Measurements from ENCODE around the gene ALMS1.

The ALMS1 gene

GRCh38 chr2:73423913-73424312 is 38.3 kb downstream of the ALMS1 start:
- no peak overlapping the region for H2AFZ ChIP-seq (ENCODE audit: low read depth, low read length)
- H3K9ac ChIP-seq (ENCODE audit: low read depth, low read length): no peak overlapping the region
- no peaks in the 10 kb centered on the region for H3K9me3 ChIP-seq (ENCODE audit: insufficient read depth, low read length, severe bottlenecking)
- no peak for DNase-seq
- no peaks in the 10 kb centered on the region; the same call in 1 of the 2 replicates for H4K20me1 ChIP-seq (ENCODE audit: insufficient read depth, low read length)
- H3K4me1 ChIP-seq (ENCODE audit: insufficient read depth, low read length): no peaks in the 10 kb centered on the region
- ATAC-seq (ENCODE audit: insufficient read depth, low read depth): no peak
- no peak for TF ChIP-seq CTCF (IDR thresholded peaks at IDR 0.05; ENCODE audit: borderline replicate concordance, extremely low read depth, low read length, poor library complexity, severe bottlenecking)
- no peak for TF ChIP-seq EZH2 (IDR thresholded peaks at IDR 0.05; ENCODE audit: borderline replicate concordance, low read depth, low read length, severe bottlenecking)
- H3K27me3 ChIP-seq (ENCODE audit: insufficient read depth, low read length, poor library complexity): no peaks in the 10 kb centered on the region
- H3K27ac ChIP-seq (ENCODE audit: low read length): no peak overlapping the region
- peaks cover 69% of the 10 kb centered on the region for H3K36me3 ChIP-seq (ENCODE audit: insufficient read depth, low read length)
- no peak overlapping the region for H3K4me2 ChIP-seq (ENCODE audit: insufficient read depth, low read length)
- H3K79me2 ChIP-seq (ENCODE audit: insufficient read depth, low read length): peaks cover 3% of the 10 kb centered on the region; the same call in 1 of the 2 replicates
- H3K4me3 ChIP-seq (ENCODE audit: low read depth in 1 of 2, low read length in 2 of 2): no peak overlapping the region

DNA sequence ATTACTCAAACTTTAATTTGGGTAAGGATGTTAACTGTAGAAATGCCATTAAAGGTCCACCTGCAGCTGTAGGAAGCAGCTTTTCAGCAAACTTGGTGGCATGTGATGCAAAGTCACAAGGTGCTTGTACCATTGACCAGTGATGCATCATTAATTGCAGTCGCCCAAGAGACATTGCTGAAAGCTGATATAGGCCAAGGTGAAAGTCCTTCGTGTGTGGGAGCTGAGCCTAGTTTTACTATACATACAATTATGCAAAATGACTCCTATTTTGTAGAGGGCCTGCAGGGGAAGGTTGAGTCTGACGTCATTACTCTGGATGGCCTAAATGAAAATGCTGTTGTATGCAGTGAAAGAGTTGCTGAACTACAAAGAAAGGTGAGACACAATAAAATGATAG is 40.5 kb downstream of the ALMS1 start:
- Histone ChIP-seq H3K4me1 (ENCODE audit: insufficient read depth, low read length) (no peaks in the 10 kb centered on the region), H3K79me2 (ENCODE audit: insufficient read depth, low read length) (no peaks in the 10 kb centered on the region), H3K9ac (ENCODE audit: low read depth, low read length) (no peak overlapping the region), H3K27me3 (ENCODE audit: insufficient read depth, low read length, poor library complexity) (no peaks in the 10 kb centered on the region), H4K20me1 (ENCODE audit: insufficient read depth, low read length) (no peaks in the 10 kb centered on the region; the same call in 1 of the 2 replicates), H3K9me3 (ENCODE audit: insufficient read depth, low read length, severe bottlenecking) (no peaks in the 10 kb centered on the region), H3K36me3 (ENCODE audit: insufficient read depth, low read length) (peaks cover 57% of the 10 kb centered on the region), H2AFZ (ENCODE audit: low read depth, low read length) (no peak overlapping the region), H3K4me2 (ENCODE audit: insufficient read depth, low read length) (no peak overlapping the region), H3K4me3 (ENCODE audit: low read depth in 1 of 2, low read length in 2 of 2) (no peak overlapping the region), H3K27ac (ENCODE audit: low read length) (no peak overlapping the region)
- TF ChIP-seq CTCF (IDR thresholded peaks at IDR 0.05; ENCODE audit: borderline replicate concordance, extremely low read depth, low read length, poor library complexity, severe bottlenecking) (no peak), EZH2 (IDR thresholded peaks at IDR 0.05; ENCODE audit: borderline replicate concordance, low read depth, low read length, severe bottlenecking) (no peak)
- DNase-seq (no peak), ATAC-seq (ENCODE audit: insufficient read depth, low read depth) (no peak)

GRCh38 chr2:73436019-73436418 is 50.4 kb downstream of the ALMS1 start:
- Histone ChIP-seq H2AFZ (ENCODE audit: low read depth, low read length) (no peak overlapping the region), H3K4me1 (ENCODE audit: insufficient read depth, low read length) (no peaks in the 10 kb centered on the region), H3K4me2 (ENCODE audit: insufficient read depth, low read length) (no peak overlapping the region), H3K79me2 (ENCODE audit: insufficient read depth, low read length) (no peaks in the 10 kb centered on the region), H3K27ac (ENCODE audit: low read length) (no peak overlapping the region), H3K9ac (ENCODE audit: low read depth, low read length) (no peak overlapping the region), H3K36me3 (ENCODE audit: insufficient read depth, low read length) (peaks cover 68% of the 10 kb centered on the region), H4K20me1 (ENCODE audit: insufficient read depth, low read length) (no peaks in the 10 kb centered on the region), H3K9me3 (ENCODE audit: insufficient read depth, low read length, severe bottlenecking) (peaks cover 15% of the 10 kb centered on the region), H3K4me3 (ENCODE audit: low read depth in 1 of 2, low read length in 2 of 2) (no peak overlapping the region), H3K27me3 (ENCODE audit: insufficient read depth, low read length, poor library complexity) (no peaks in the 10 kb centered on the region)
- no peak for DNase-seq
- ATAC-seq (ENCODE audit: insufficient read depth, low read depth): no peak
- no peak for TF ChIP-seq EZH2 (IDR thresholded peaks at IDR 0.05; ENCODE audit: borderline replicate concordance, low read depth, low read length, severe bottlenecking)
- no peak for TF ChIP-seq CTCF (IDR thresholded peaks at IDR 0.05; ENCODE audit: borderline replicate concordance, extremely low read depth, low read length, poor library complexity, severe bottlenecking)

DNA sequence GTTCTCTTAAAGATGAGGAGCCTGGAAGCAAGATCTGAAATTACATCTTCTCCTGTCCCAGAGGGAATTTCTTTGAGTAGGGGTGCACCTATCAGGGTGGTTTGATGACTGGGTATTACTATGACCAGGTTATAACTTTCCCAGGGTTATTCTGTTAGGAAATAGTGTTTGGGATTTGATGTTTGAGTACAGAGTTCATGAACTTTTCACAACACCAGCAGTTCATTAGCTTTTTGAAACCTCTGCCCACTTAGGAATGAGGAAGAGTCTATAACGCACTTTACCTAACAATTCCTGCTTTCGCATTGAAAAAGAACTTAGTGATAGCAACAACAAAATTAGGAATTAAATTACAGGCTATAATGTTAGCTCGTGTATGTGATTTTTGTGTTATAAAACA is 58.6 kb downstream of the ALMS1 start:
- no peak overlapping the region for H3K4me3 ChIP-seq (ENCODE audit: low read depth in 1 of 2, low read length in 2 of 2)
- ATAC-seq (ENCODE audit: insufficient read depth, low read depth): no peak
- no peaks in the 10 kb centered on the region for H3K9me3 ChIP-seq (ENCODE audit: insufficient read depth, low read length, severe bottlenecking)
- peaks cover 62% of the 10 kb centered on the region for H3K36me3 ChIP-seq (ENCODE audit: insufficient read depth, low read length)
- TF ChIP-seq CTCF (IDR thresholded peaks at IDR 0.05; ENCODE audit: borderline replicate concordance, extremely low read depth, low read length, poor library complexity, severe bottlenecking) (no peak), EZH2 (IDR thresholded peaks at IDR 0.05; ENCODE audit: borderline replicate concordance, low read depth, low read length, severe bottlenecking) (no peak)
- DNase-seq: no peak
- no peak overlapping the region for H3K27ac ChIP-seq (ENCODE audit: low read length)
- H3K79me2 ChIP-seq (ENCODE audit: insufficient read depth, low read length): no peaks in the 10 kb centered on the region
- H3K4me1 ChIP-seq (ENCODE audit: insufficient read depth, low read length): no peaks in the 10 kb centered on the region
- no peak overlapping the region for H3K9ac ChIP-seq (ENCODE audit: low read depth, low read length)
- H4K20me1 ChIP-seq (ENCODE audit: insufficient read depth, low read length): no peaks in the 10 kb centered on the region
- no peak overlapping the region for H2AFZ ChIP-seq (ENCODE audit: low read depth, low read length)
- H3K27me3 ChIP-seq (ENCODE audit: insufficient read depth, low read length, poor library complexity): no peaks in the 10 kb centered on the region
- H3K4me2 ChIP-seq (ENCODE audit: insufficient read depth, low read length): no peak overlapping the region
